Prostate gland (tissue), 2 donors: ENCODE results near the gene ZSCAN5A. TPM values are rescaled to one million over a fixed set of nuclear protein-coding genes. Genes with fewer than 3 reads are reported as not detected.
"Not testable (repeated sequence)": the region's sequence is repeated elsewhere in the genome, so short reads cannot be mapped to it uniquely, and the experiment has no call there.

Experiments used
- DNase-seq: peaks from one replicate; pipeline ENCODE4 v3.0.0-alpha.2; 2019; ENCODE audit warnings: low spot score
- H3K27ac ChIP-seq, 2 donors: fragments of 200-600 bp; sonication (generic); 2 replicates each; pipeline ENCODE4 v1.5.1; 2017 to 2019
- H3K27me3 ChIP-seq: fragments of 200-600 bp; sonication (generic); replicated peaks from 2 replicates; pipeline ENCODE4 v1.5.1; 2019; ENCODE audit not compliant: insufficient read depth
- H3K36me3 ChIP-seq, 2 donors: fragments of 200-600 bp; sonication (generic); 1 replicate in 1 of 2; 2 replicates in 1 of 2; pipeline versions ENCODE4 v1.5.1 to v1.8.1; 2017 to 2019
- H3K4me1 ChIP-seq: fragments of 200-600 bp; sonication (generic); replicated peaks from 2 replicates; pipeline ENCODE4 v1.5.1; 2019
- H3K4me3 ChIP-seq, 2 donors: fragments of 200-600 bp; sonication (generic); 2 replicates each; pipeline ENCODE4 v1.5.1; 2017 to 2019
- H3K9me3 ChIP-seq: fragments of 200-600 bp; sonication (generic); 2 replicates; pipeline ENCODE4 v1.5.1; 2017
- CTCF ChIP-seq, 4 experiments: fragments of 200-600 bp in 2 of 4; fragments of 450-650 bp in 2 of 4; sonication (generic) in 2 of 4; IDR thresholded peaks; 1 replicate in 3 of 4; 2 replicates in 1 of 4; pipeline ENCODE4 v1.5.1; 2016 to 2019; ENCODE audit warnings: antibody characterized with exemption in 4 of 4, mild to moderate bottlenecking in 2 of 4, moderate library complexity in 2 of 4
- POLR2A ChIP-seq: fragments of 450-650 bp; IDR thresholded peaks from one replicate; pipeline ENCODE4 v1.6.1; 2016; ENCODE audit warnings: antibody characterized with exemption, mild to moderate bottlenecking
- POLR2AphosphoS5 ChIP-seq: sonication (generic); formaldehyde crosslinking; IDR thresholded peaks from one replicate; pipeline ENCODE4 v1.6.1; 2017; ENCODE audit warnings: antibody characterized with exemption
- WGBS: methylation state at CpG from one replicate; pipeline ENCODE4 v1.1.5; 2018; 5-methylcytosine and 5-hydroxymethylcytosine counted together
- intact Hi-C: fragments of 100-400 bp; cut with DNase I; formaldehyde crosslinking; loops from one replicate; pipeline ENCODE4 v1.14.2; 2022
- total RNA-seq, 2 donors: library from RNA; depleted of rRNA; stranded (reverse); fragments of >200 nt; gene quantifications; one replicate each; pipeline ENCODE4 v1.1.0, GENCODE V29; 2016

The ZSCAN5A gene
- total RNA-seq, 2 donors from 2014 or later = 13.3 to 21.9 TPM

- 63% methylated on average over 3 of the region's 3 CpGs for WGBS
- no peak for TF ChIP-seq POLR2AphosphoS5
- TF ChIP-seq POLR2A = no peak
- TF ChIP-seq CTCF (IDR thresholded peaks at IDR 0.05) = no peak
These were observed 112.7 kb downstream of the ZSCAN5A start, which contains the start of gene ZSCAN5C for GRCh38 chr19:56201973-56202372. TSS of gene ZSCAN5C (plus strand) at chr19:56202273. CDS start at chr19:56205914, 3,641 bp downstream.

GRCh38 chr19:56199687-56200086, 115.0 kb downstream of the ZSCAN5A start:
- TF ChIP-seq CTCF (IDR thresholded peaks at IDR 0.05) = no peak
- no peaks in the 10 kb centered on the region for H3K27me3 ChIP-seq
- no peak overlapping the region for H3K4me3 ChIP-seq
- intact Hi-C loops = no loop called here
- no peak for DNase-seq
- H3K27ac ChIP-seq = no peak overlapping the region
- 73% methylated on average over 7 of the region's 7 CpGs for whole genome bisulfite sequencing
- H3K9me3 ChIP-seq = no peaks in the 10 kb centered on the region
- H3K36me3 ChIP-seq = no peaks in the 10 kb centered on the region
- H3K4me1 ChIP-seq = no peaks in the 10 kb centered on the region

More at GRCh38 chr19:56201973-56202372, 112.7 kb downstream of the ZSCAN5A start, which contains the start of gene ZSCAN5C:
- intact Hi-C loops = no loop called here
- Histone ChIP-seq H3K27ac (no peak within 1 kb of the TSS), H3K4me1 (no peaks in the 10 kb centered on the region), H3K36me3 (no peaks in the 10 kb centered on the region), H3K4me3 (no peak within 1 kb of the TSS), H3K9me3 (no peaks in the 10 kb centered on the region), H3K27me3 (no peaks in the 10 kb centered on the region)
- no peak for DNase-seq

GRCh38 chr19:56197646-56198045, 117.0 kb downstream of the ZSCAN5A start, which contains the start of gene ZSCAN5B:
TSS of gene ZSCAN5B (minus strand) at chr19:56197783. CDS start at chr19:56193052, 4,731 bp downstream.
- intact Hi-C loops, H3K36me3 ChIP-seq, H3K4me3 ChIP-seq, DNase-seq, H3K27me3 ChIP-seq, H3K4me1 ChIP-seq, H3K9me3 ChIP-seq, H3K27ac ChIP-seq: not testable (repeated sequence)
- WGBS = 87% methylated on average over 23 of the region's 23 CpGs

GRCh38 chr19:56193981-56194640, 120.5 kb downstream of the ZSCAN5A start:
- Histone ChIP-seq H3K36me3 (no peaks in the 10 kb centered on the region), H3K4me1 (no peaks in the 10 kb centered on the region), H3K9me3 (no peaks in the 10 kb centered on the region), H3K27ac (no peak overlapping the region), H3K27me3 (no peaks in the 10 kb centered on the region), H3K4me3 (no peak overlapping the region)
- 77% methylated on average over 12 of the region's 12 CpGs for WGBS
- intact Hi-C loops = no loop called here
- TF ChIP-seq POLR2A (no peak), CTCF (IDR thresholded peaks at IDR 0.05) (no peak), POLR2AphosphoS5 (no peak)
- DNase-seq = no peak

GRCh38 chr19:56191711-56192110, 122.9 kb downstream of the ZSCAN5A start:
- Histone ChIP-seq H3K4me1 (no peaks in the 10 kb centered on the region), H3K27ac (no peak overlapping the region), H3K4me3 (no peak overlapping the region), H3K36me3 (no peaks in the 10 kb centered on the region), H3K27me3 (no peaks in the 10 kb centered on the region), H3K9me3 (no peaks in the 10 kb centered on the region)
- intact Hi-C loops = no loop called here
- DNase-seq = no peak
- 82% methylated on average over 10 of the region's 10 CpGs for WGBS
- TF ChIP-seq POLR2AphosphoS5 (no peak), CTCF (IDR thresholded peaks at IDR 0.05) (no peak), POLR2A (no peak)
